ENCODE measurements around the gene CLIC3. TPM values are rescaled to one million over a fixed set of nuclear protein-coding genes. Genes with fewer than 3 reads are reported as not detected.

The CLIC3 gene
- total and polyA plus RNA-seq, 11 donors = 1.5 to 16.7 (median 5.0) TPM

DNA sequence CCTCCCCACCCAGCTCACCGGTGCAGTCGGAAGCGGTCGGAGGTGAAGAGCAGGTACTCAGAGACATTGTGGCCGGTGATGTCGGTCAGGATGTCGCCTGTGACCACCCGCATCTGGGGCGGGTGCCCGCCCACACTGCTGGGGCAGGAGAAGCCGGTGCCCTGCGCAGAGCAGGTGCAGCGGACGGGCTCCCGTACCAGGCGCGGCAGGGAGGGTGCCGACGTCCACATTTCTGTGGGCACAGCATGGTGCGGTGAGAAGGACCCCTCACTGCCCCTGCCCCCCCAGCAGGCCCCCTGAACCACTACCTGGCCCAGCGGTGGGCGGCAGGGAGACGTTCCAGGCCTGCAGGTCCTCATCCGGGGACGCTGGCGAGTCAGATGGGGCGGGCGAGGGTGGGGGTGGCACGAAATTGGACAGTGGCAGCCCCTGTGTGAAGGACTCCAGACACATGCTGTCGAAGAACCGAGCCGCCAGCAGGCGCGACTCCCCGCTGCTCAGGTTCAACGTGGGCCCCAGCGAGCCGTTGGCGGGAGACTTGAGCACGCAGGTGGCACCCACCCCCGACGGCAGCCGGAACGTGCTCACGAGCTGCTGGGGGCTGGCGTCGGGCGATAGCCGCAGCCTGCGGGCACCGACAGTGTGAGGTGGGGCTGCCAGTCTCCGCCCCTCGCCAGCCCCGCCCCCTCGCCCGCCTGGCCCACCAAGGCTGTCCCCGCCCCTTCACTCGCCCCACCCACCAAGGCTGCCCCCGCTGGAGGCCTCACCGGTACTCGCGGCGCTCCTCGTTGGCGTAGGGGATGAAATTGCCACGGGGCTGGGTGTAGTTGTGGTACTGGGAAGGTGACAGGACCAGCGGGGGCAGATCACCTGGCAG, 16.6 kb upstream of the CLIC3 start:
- ATAC-seq (no peak), DNase-seq (no peak)
- H3K27ac ChIP-seq = no peak overlapping the region
- no peaks in the 10 kb centered on the region for H3K9me3 ChIP-seq
- H3K4me3 ChIP-seq = no peak overlapping the region
- intact Hi-C loops (cut with DNase I) = no loop called here
- 86 to 96% (median 89%) methylated on average over 16 to 67 of the region's 67 CpGs for WGBS, 4 donors
- no peaks in the 10 kb centered on the region for H3K27me3 ChIP-seq
- no peaks in the 10 kb centered on the region for H3K4me1 ChIP-seq
- H3K36me3 ChIP-seq = peaks cover 0 to 86% (median 53%) of the 10 kb centered on the region in 9 donors
- no peak for TF ChIP-seq POLR2A (IDR thresholded peaks at IDR 0.05)

DNA sequence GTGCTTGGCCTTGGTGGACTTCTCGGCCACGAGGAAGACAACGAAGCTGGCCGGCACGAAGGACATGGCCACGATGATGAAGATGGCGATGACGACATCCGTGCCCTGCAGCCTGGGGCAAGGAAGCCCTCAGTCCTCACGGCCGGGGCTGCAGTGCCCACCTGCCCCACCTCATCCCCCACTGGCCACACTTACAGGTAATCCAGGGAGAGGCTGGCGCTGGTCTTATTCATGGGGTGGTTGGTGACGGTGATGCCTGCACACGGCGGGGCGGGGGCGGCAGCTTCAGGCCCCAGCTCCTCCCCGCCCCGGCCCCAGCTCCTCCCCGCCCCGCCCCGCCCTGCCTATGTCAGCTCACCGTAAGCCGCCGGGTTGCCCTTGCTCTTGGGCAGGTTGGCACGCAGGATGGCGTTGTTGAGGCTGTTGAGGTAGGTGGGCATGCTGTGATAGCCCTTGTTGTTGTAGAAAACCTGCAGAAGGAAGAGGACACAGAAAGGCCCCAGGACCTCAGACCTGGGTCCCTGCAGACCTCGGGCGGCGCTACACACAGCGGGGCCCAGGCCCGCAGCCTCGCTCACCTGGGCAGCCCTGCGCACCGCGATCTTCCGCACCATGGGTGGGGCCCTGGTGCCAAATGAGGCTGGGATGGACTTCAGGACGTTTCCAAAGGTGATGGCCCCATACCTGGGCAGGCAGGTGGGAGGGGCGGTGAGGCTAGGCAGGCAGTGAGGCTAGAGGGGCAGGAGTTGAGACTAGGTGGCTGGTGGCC, 15.7 kb upstream of the CLIC3 start:
- intact Hi-C loops (cut with DNase I) = no loop called here
- Histone ChIP-seq H3K27me3 (no peaks in the 10 kb centered on the region), H3K36me3 (peaks cover 0 to 81% (median 45%) of the 10 kb centered on the region in 9 donors), H3K27ac (no peak overlapping the region), H3K9me3 (no peaks in the 10 kb centered on the region), H3K4me3 (no peak overlapping the region), H3K4me1 (peaks cover 0 to 4% (median 0%) of the 10 kb centered on the region in 12 donors)
- DNase-seq (no peak), ATAC-seq (no peak)
- TF ChIP-seq, protein P1, sequence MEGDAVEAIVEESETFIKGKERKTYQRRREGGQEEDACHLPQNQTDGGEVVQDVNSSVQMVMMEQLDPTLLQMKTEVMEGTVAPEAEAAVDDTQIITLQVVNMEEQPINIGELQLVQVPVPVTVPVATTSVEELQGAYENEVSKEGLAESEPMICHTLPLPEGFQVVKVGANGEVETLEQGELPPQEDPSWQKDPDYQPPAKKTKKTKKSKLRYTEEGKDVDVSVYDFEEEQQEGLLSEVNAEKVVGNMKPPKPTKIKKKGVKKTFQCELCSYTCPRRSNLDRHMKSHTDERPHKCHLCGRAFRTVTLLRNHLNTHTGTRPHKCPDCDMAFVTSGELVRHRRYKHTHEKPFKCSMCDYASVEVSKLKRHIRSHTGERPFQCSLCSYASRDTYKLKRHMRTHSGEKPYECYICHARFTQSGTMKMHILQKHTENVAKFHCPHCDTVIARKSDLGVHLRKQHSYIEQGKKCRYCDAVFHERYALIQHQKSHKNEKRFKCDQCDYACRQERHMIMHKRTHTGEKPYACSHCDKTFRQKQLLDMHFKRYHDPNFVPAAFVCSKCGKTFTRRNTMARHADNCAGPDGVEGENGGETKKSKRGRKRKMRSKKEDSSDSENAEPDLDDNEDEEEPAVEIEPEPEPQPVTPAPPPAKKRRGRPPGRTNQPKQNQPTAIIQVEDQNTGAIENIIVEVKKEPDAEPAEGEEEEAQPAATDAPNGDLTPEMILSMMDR (IDR thresholded peaks at IDR 0.05) = no peak
- TF ChIP-seq POLR2A (IDR thresholded peaks at IDR 0.05) = no peak
- WGBS, 4 donors = 93 to 94% (median 93%) methylated on average over 27 to 39 of the region's 39 CpGs

DNA sequence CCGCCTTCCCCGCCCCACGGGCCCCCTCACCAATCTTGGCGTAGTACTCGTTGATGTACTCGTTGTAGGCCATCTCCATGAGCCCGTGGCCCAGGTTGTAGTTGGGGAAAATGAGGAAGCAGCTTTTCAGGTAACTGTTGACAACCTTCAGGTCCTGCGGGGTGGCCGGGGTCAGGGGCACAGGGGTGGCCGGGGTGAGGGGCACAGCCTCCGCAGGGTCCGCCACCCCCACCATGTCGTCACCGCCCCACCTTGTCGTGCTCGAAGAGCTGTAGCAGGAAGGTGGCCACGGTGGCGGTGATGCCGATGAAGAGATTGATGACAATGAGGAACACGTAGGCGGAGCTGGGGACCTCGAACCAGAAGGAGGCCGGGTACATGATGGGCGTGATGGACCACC, 14.8 kb upstream of the CLIC3 start:
- WGBS, 4 donors = 93 to 97% (median 96%) methylated on average over 19 to 24 of the region's 24 CpGs
- DNase-seq (no peak), ATAC-seq (no peak)
- H3K36me3 ChIP-seq = peaks cover 0 to 72% (median 36%) of the 10 kb centered on the region in 9 donors
- H3K4me3 ChIP-seq = no peak overlapping the region
- no peaks in the 10 kb centered on the region for H3K9me3 ChIP-seq
- peaks cover 0 to 4% (median 0%) of the 10 kb centered on the region in 12 donors for H3K4me1 ChIP-seq
- TF ChIP-seq POLR2A (IDR thresholded peaks at IDR 0.05) = no peak
- TF ChIP-seq, protein P1 (IDR thresholded peaks at IDR 0.05) = no peak
- intact Hi-C loops (cut with DNase I) = no loop called here
- no peak overlapping the region for H3K27ac ChIP-seq
- H3K27me3 ChIP-seq = no peaks in the 10 kb centered on the region

DNA sequence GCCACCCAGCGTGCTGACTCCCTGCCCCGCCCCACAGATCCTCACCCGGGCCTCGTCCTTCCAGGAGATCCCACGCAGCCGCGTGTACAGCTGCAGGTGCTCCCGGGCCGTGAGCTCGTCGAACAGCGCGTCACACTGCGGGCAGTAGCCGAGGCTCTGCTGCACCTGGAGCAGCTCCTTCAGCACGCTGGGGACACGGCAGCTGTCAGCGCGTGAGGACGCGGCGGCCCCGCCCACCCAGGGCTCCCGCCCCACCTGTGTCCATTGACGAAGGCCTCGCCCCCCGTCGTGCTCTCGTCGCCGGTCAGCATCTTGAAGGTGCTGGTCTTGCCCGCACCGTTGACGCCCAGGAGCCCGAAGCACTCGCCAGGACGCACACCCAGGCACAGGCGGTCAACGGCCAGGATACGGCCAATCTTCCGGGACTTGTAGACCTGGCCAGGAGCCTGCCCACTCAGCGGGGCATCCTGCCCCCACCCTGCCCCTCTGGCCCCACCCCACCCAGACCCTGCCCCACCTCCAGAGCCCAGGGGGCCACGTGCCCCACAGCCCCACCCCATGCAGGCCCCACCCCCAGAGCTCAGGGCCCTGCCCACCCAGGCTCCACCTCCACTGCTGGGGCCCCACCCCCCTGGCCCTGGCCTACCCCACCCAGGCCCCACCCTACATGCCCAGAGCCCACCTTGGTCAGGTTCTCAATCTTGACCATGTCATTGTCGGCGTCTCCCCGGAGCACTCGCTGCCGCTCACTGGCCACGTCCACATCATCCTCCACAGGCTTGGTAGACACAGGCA, 13.8 kb upstream of the CLIC3 start:
- Histone ChIP-seq H3K27me3 (no peaks in the 10 kb centered on the region), H3K4me1 (peaks cover 0 to 7% (median 0%) of the 10 kb centered on the region in 12 donors), H3K27ac (no peak overlapping the region), H3K4me3 (no peak overlapping the region), H3K9me3 (no peaks in the 10 kb centered on the region), H3K36me3 (peaks cover 0 to 61% (median 26%) of the 10 kb centered on the region in 9 donors)
- WGBS, 4 donors = 95 to 97% (median 96%) methylated on average over 30 to 49 of the region's 49 CpGs
- intact Hi-C loops (cut with DNase I) = no loop called here
- no peak for DNase-seq
- ATAC-seq = no peak
- TF ChIP-seq, protein P1 (IDR thresholded peaks at IDR 0.05) = no peak
- TF ChIP-seq POLR2A (IDR thresholded peaks at IDR 0.05) = no peak
